Calu3 (cell line): ENCODE data around the gene PRDM9. TPM values are rescaled to one million over a fixed set of nuclear protein-coding genes. Genes with fewer than 3 reads are reported as not detected.
"Not testable (repeated sequence)": the region's sequence is repeated elsewhere in the genome, so short reads cannot be mapped to it uniquely, and the experiment has no call there.

Experiments
- BruUV-seq: library from RNA; stranded (reverse); fragments of 400-500 nt; replicated peaks from 2 replicates; lab custom pipeline; 2021; lab: Mats Ljungman, UMichigan
- CTCF ChIA-PET: fragments of 300-600 bp; sonication (Branson Sonifier 250); formaldehyde crosslinking; loops from one replicate; lab custom pipeline; 2022; ENCODE audit warnings: antibody characterized with exemption; lab: Charles Lee
- DNase-seq: peaks from one replicate; pipeline ENCODE4 v3.0.0; 2022
- H3K27ac Mint-ChIP-seq: one replicate; pipeline ENCODE4 v1.8.0; 2022; ENCODE audit warnings: mixed read lengths; ENCODE audit not compliant: unreplicated experiment
- H3K27me3 Mint-ChIP-seq: one replicate; pipeline ENCODE4 v1.8.0; 2022; ENCODE audit warnings: mixed read lengths; ENCODE audit not compliant: unreplicated experiment
- H3K36me3 Mint-ChIP-seq: one replicate; pipeline ENCODE4 v1.8.0; 2022; ENCODE audit warnings: mild to moderate bottlenecking, moderate library complexity, mixed read lengths; ENCODE audit not compliant: insufficient read depth, unreplicated experiment
- H3K4me1 Mint-ChIP-seq: one replicate; pipeline ENCODE4 v1.8.0; 2022; ENCODE audit warnings: mild to moderate bottlenecking, low read depth, mixed read lengths; ENCODE audit not compliant: unreplicated experiment
- H3K4me3 Mint-ChIP-seq: one replicate; pipeline ENCODE4 v1.8.0; 2022; ENCODE audit warnings: mild to moderate bottlenecking, low read depth, moderate library complexity, mixed read lengths; ENCODE audit not compliant: unreplicated experiment
- H3K9me3 Mint-ChIP-seq: one replicate; pipeline ENCODE4 v1.8.0; 2022; ENCODE audit warnings: low read depth, mixed read lengths; ENCODE audit not compliant: unreplicated experiment
- intact Hi-C: fragments of 100-400 bp; cut with micrococcal nuclease; formaldehyde crosslinking; loops from one replicate; pipeline ENCODE4 v1.10.0; 2022; ENCODE audit not compliant: unreplicated experiment
- total RNA-seq: library from RNA; stranded (reverse); gene quantifications from 2 replicates; pipeline ENCODE4 v1.2.3, GENCODE V29; 2022
- TF ChIP-seq, protein P1 (sequence below): fragments of 200-600 bp; IDR thresholded peaks from one replicate; pipeline ENCODE4 v1.8.0; 2022; ENCODE audit warnings: antibody characterized with exemption; ENCODE audit not compliant: unreplicated experiment

Gene PRDM9
- total RNA-seq, 1 experiment from 2014 or later = not detected

DNA sequence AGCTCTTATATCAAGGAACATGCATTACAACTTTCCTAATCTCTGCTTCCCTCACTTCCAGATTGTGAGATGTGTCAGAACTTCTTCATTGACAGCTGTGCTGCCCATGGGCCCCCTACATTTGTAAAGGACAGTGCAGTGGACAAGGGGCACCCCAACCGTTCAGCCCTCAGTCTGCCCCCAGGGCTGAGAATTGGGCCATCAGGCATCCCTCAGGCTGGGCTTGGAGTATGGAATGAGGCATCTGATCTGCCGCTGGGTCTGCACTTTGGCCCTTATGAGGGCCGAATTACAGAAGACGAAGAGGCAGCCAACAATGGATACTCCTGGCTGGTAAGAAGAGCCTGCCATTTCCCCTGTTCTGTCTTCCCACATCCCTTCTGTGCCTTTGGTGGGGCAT is 15.1 kb downstream of the PRDM9 start:
- Mint-ChIP-seq H3K4me1 (no peaks in the 10 kb centered on the region), H3K27ac (no peak overlapping the region), H3K36me3 (no peaks in the 10 kb centered on the region), H3K9me3 (peaks cover 10% of the 10 kb centered on the region), H3K4me3 (no peak overlapping the region), H3K27me3 (no peaks in the 10 kb centered on the region)
- CTCF ChIA-PET = no interaction called here
- TF ChIP-seq, protein P1, sequence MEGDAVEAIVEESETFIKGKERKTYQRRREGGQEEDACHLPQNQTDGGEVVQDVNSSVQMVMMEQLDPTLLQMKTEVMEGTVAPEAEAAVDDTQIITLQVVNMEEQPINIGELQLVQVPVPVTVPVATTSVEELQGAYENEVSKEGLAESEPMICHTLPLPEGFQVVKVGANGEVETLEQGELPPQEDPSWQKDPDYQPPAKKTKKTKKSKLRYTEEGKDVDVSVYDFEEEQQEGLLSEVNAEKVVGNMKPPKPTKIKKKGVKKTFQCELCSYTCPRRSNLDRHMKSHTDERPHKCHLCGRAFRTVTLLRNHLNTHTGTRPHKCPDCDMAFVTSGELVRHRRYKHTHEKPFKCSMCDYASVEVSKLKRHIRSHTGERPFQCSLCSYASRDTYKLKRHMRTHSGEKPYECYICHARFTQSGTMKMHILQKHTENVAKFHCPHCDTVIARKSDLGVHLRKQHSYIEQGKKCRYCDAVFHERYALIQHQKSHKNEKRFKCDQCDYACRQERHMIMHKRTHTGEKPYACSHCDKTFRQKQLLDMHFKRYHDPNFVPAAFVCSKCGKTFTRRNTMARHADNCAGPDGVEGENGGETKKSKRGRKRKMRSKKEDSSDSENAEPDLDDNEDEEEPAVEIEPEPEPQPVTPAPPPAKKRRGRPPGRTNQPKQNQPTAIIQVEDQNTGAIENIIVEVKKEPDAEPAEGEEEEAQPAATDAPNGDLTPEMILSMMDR = no peak
- no TSS peak for BruUV-seq
- intact Hi-C loops = no loop called here
- DNase-seq = no peak

DNA sequence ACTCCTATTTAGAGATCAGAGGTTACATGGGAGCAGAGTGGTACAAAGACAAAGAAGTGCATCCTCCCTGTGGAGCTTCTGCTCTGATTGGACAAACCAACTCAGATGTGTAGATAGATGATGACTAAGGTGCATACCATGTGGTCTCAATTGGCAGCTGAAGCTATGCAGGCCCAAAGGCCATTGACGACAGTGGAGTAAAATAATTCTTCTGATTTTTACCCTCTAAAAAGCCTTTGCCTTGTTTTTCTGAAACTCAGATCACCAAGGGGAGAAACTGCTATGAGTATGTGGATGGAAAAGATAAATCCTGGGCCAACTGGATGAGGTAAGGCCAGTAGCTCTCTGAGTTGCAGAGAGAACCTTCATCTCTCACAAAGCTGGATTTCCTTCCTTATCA is 15.6 kb downstream of the PRDM9 start:
- no peaks in the 10 kb centered on the region for H3K4me1 Mint-ChIP-seq
- intact Hi-C loops = no loop called here
- H3K27me3 Mint-ChIP-seq = no peaks in the 10 kb centered on the region
- H3K9me3 Mint-ChIP-seq = peaks cover 11% of the 10 kb centered on the region
- BruUV-seq = no TSS peak
- CTCF ChIA-PET = no interaction called here
- TF ChIP-seq, protein P1 = no peak
- no peak for DNase-seq
- no peak overlapping the region for H3K4me3 Mint-ChIP-seq
- H3K27ac Mint-ChIP-seq = no peak overlapping the region
- no peaks in the 10 kb centered on the region for H3K36me3 Mint-ChIP-seq

DNA sequence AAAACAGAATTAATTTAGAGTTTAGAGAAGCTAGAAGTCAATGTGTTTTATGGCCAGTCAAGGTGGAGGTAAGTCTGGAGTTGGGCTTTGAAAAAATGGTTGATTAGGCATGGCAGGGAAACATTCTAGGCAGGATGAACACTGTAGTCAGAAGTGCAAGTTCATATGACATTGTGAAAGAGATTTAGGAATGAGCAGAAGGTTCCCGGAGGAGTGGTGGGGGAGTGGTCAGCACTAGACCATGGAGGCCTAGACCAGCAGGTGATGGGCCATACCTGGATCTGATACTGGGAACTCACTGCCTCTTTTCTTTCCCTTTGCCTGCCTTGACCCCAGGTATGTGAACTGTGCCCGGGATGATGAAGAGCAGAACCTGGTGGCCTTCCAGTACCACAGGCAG is 16.6 kb downstream of the PRDM9 start:
- intact Hi-C loops = no loop called here
- CTCF ChIA-PET = no interaction called here
- no peak for DNase-seq
- H3K4me3 Mint-ChIP-seq = no peak overlapping the region
- TF ChIP-seq, protein P1 = no peak
- BruUV-seq = no TSS peak
- no peaks in the 10 kb centered on the region for H3K27me3 Mint-ChIP-seq
- no peak overlapping the region for H3K27ac Mint-ChIP-seq
- no peaks in the 10 kb centered on the region for H3K4me1 Mint-ChIP-seq
- peaks cover 19% of the 10 kb centered on the region for H3K9me3 Mint-ChIP-seq
- H3K36me3 Mint-ChIP-seq = no peaks in the 10 kb centered on the region

DNA sequence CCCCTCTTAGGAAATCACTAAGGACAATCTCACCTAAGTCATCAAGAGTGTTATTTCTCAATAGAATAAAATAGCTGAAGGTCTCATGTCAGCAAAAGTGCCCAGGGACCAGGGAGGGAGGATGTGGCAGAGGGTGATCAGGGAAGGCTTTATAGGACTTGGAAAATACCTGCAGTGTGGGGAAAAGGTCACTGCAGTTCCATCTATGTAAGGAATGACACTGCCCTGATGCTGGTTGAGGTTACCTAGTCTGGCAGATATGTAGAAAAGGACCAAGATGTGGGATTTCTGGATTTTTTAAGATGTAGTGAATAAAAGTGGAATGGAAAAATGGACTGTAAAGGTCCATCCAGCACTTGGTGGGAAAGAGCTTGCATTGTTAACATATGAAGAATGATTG is 18.3 kb downstream of the PRDM9 start:
- BruUV-seq = no TSS peak
- H3K27ac Mint-ChIP-seq = no peak overlapping the region
- TF ChIP-seq, protein P1 = no peak
- H3K4me1 Mint-ChIP-seq = no peaks in the 10 kb centered on the region
- CTCF ChIA-PET = no interaction called here
- no peaks in the 10 kb centered on the region for H3K27me3 Mint-ChIP-seq
- no peak overlapping the region for H3K4me3 Mint-ChIP-seq
- DNase-seq = no peak
- H3K36me3 Mint-ChIP-seq = no peaks in the 10 kb centered on the region
- H3K9me3 Mint-ChIP-seq = peaks cover 15% of the 10 kb centered on the region
- intact Hi-C loops = no loop called here

DNA sequence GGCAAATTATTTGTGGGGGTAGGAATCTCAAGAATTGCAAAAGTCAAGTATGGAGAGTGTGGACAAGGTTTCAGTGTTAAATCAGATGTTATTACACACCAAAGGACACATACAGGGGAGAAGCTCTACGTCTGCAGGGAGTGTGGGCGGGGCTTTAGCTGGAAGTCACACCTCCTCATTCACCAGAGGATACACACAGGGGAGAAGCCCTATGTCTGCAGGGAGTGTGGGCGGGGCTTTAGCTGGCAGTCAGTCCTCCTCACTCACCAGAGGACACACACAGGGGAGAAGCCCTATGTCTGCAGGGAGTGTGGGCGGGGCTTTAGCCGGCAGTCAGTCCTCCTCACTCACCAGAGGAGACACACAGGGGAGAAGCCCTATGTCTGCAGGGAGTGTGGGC is 19.2 kb downstream of the PRDM9 start:
- DNase-seq, H3K36me3 Mint-ChIP-seq, H3K4me1 Mint-ChIP-seq, H3K27me3 Mint-ChIP-seq, BruUV-seq, intact Hi-C loops, H3K27ac Mint-ChIP-seq, H3K4me3 Mint-ChIP-seq, CTCF ChIA-PET: not testable (repeated sequence)
- H3K9me3 Mint-ChIP-seq = peaks cover 17% of the 10 kb centered on the region

DNA sequence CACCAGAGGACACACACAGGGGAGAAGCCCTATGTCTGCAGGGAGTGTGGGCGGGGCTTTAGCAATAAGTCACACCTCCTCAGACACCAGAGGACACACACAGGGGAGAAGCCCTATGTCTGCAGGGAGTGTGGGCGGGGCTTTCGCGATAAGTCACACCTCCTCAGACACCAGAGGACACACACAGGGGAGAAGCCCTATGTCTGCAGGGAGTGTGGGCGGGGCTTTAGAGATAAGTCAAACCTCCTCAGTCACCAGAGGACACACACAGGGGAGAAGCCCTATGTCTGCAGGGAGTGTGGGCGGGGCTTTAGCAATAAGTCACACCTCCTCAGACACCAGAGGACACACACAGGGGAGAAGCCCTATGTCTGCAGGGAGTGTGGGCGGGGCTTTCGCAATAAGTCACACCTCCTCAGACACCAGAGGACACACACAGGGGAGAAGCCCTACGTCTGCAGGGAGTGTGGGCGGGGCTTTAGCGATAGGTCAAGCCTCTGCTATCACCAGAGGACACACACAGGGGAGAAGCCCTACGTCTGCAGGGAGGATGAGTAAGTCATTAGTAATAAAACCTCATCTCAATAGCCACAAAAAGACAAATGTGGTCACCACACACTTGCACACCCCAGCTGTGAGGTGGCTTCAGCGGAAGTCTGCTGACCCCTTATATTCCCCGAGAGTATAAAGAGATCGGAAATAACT is 20.0 kb downstream of the PRDM9 start:
- intact Hi-C loops, H3K27ac Mint-ChIP-seq, H3K4me3 Mint-ChIP-seq, H3K36me3 Mint-ChIP-seq, BruUV-seq, CTCF ChIA-PET, H3K27me3 Mint-ChIP-seq, DNase-seq, H3K4me1 Mint-ChIP-seq: not testable (repeated sequence)
- H3K9me3 Mint-ChIP-seq = peaks cover 19% of the 10 kb centered on the region
